Suprapubic skin (tissue), 4 donors: Measurements from ENCODE around the gene IVD.

Source experiments
- EP300 ChIP-seq: sonication (generic); formaldehyde crosslinking; IDR thresholded peaks from one replicate; pipeline ENCODE4 v1.6.1; 2017; ENCODE audit warnings: antibody characterized with exemption
- POLR2A ChIP-seq, 2 donors: fragments of 450-650 bp; IDR thresholded peaks; one replicate each; pipeline ENCODE4 v1.6.1; 2017; ENCODE audit warnings: antibody characterized with exemption in 2 of 2, mild to moderate bottlenecking in 2 of 2, moderate library complexity in 2 of 2
- POLR2AphosphoS5 ChIP-seq, 3 donors: sonication (generic); formaldehyde crosslinking; IDR thresholded peaks; one replicate each; pipeline ENCODE4 v1.6.1; 2017; ENCODE audit warnings: antibody characterized with exemption in 3 of 3
- TF ChIP-seq, protein P1 (sequence below), 2 donors: fragments of 200-600 bp in 1 of 2; fragments of 450-650 bp in 1 of 2; sonication (generic) in 1 of 2; IDR thresholded peaks; one replicate each; pipeline ENCODE4 v1.5.1; 2016 to 2019; ENCODE audit warnings: antibody characterized with exemption in 2 of 2, mild to moderate bottlenecking in 1 of 2, moderate library complexity in 1 of 2

DNA sequence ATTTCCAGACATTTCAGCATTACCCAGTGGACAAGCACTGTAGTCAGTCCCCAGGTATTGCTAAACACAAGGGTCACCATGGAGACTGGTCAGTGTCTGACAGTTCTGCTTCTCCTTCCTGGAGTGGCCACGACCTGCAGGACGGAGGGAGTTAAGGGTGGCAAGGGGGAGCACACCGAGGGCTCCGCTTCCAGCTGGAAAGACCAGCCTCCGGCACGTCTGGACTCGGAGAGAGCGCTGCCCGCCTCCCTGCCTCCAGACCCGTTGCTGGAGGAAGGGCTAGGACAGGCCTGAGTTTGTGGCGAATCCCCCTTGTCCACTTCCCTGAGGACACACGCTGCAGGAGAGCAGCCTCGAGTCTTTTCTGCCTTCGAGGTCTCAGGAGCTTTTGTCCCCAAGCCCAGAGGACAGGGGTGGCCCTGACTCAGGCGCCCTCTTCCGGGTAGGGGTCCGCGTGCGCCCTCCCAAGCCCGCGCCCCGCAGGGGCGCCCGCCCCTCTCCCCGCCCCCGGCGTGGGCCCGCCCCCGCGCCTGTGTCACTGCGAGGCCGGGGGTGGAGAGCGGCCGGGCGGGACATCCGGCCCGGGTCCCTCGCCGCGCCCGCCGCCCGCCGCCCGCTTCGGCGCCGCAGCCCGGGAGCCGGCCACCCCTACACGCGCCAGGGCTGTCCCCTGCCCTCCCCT lies 65.0 kb downstream of the IVD start, which contains the start of gene CHST14:
- TF ChIP-seq, protein P1, sequence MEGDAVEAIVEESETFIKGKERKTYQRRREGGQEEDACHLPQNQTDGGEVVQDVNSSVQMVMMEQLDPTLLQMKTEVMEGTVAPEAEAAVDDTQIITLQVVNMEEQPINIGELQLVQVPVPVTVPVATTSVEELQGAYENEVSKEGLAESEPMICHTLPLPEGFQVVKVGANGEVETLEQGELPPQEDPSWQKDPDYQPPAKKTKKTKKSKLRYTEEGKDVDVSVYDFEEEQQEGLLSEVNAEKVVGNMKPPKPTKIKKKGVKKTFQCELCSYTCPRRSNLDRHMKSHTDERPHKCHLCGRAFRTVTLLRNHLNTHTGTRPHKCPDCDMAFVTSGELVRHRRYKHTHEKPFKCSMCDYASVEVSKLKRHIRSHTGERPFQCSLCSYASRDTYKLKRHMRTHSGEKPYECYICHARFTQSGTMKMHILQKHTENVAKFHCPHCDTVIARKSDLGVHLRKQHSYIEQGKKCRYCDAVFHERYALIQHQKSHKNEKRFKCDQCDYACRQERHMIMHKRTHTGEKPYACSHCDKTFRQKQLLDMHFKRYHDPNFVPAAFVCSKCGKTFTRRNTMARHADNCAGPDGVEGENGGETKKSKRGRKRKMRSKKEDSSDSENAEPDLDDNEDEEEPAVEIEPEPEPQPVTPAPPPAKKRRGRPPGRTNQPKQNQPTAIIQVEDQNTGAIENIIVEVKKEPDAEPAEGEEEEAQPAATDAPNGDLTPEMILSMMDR (IDR thresholded peaks at IDR 0.05), result no peak
- no peak for TF ChIP-seq EP300
- no peak for TF ChIP-seq POLR2AphosphoS5 (IDR thresholded peaks at IDR 0.05)
- TF ChIP-seq POLR2A (IDR thresholded peaks at IDR 0.05), result no peak
